Measurements from ENCODE around the gene RPS8. TPM values are rescaled to one million over a fixed set of nuclear protein-coding genes. Genes with fewer than 3 reads are reported as not detected.
A peak's percentile ranks its signal among the peaks of the same experiment; 100 is the strongest.

Gene RPS8
- total RNA-seq, 1 donor from 2014 or later, result 2,620 TPM

- Mint-ChIP-seq H3K27me3 (no peaks in the 10 kb centered on the region), H3K9me3 (no peaks in the 10 kb centered on the region), H3K4me3 (peak overlapping the region; percentile 20), H3K36me3 (peaks cover 19% of the 10 kb centered on the region), H3K27ac (peak overlapping the region; percentile 62), H3K4me1 (ENCODE audit: unreplicated experiment) (peaks cover 29% of the 10 kb centered on the region)
- no peak for TF ChIP-seq CTCF (conservative IDR thresholded peaks at IDR 0.05)
- no peak for DNase-seq (ENCODE audit: extremely low spot score, unreplicated experiment)
Observed at GRCh38 chr1:44805311-44806024, 30.1 kb downstream of the RPS8 start.

- no peak for DNase-seq (ENCODE audit: extremely low spot score, unreplicated experiment)
- Mint-ChIP-seq H3K27ac (no peak overlapping the region), H3K36me3 (peaks cover 19% of the 10 kb centered on the region), H3K27me3 (no peaks in the 10 kb centered on the region), H3K4me3 (no peak overlapping the region), H3K9me3 (no peaks in the 10 kb centered on the region), H3K4me1 (ENCODE audit: unreplicated experiment) (peaks cover 35% of the 10 kb centered on the region)
- no peak for TF ChIP-seq CTCF (conservative IDR thresholded peaks at IDR 0.05)
Observed at GRCh38 chr1:44806025-44806703, 30.8 kb downstream of the RPS8 start.

GRCh38 chr1:44806704-44807363 lies 31.5 kb downstream of the RPS8 start, which contains the start of gene DYNLT4:
TSS of gene DYNLT4 (minus strand) at chr1:44807351. CDS start at chr1:44806668, 683 bp downstream.
- Mint-ChIP-seq H3K9me3 (no peaks in the 10 kb centered on the region), H3K36me3 (peaks cover 17% of the 10 kb centered on the region), H3K4me3 (peak within 1 kb of the TSS; percentile 75), H3K27ac (peak within 1 kb of the TSS; percentile 100), H3K27me3 (no peaks in the 10 kb centered on the region), H3K4me1 (ENCODE audit: unreplicated experiment) (peaks cover 40% of the 10 kb centered on the region)
- no peak for DNase-seq (ENCODE audit: extremely low spot score, unreplicated experiment)
- TF ChIP-seq CTCF (conservative IDR thresholded peaks at IDR 0.05), result no peak

- H3K9me3 Mint-ChIP-seq, result no peaks in the 10 kb centered on the region
- H3K36me3 Mint-ChIP-seq, result peaks cover 12% of the 10 kb centered on the region
- H3K4me3 Mint-ChIP-seq, result peak overlapping the region; percentile 75
- no peak for TF ChIP-seq CTCF (conservative IDR thresholded peaks at IDR 0.05)
- H3K27ac Mint-ChIP-seq, result peak overlapping the region; percentile 100
- H3K27me3 Mint-ChIP-seq, result no peaks in the 10 kb centered on the region
- DNase-seq (ENCODE audit: extremely low spot score, unreplicated experiment), result no peak
- peaks cover 39% of the 10 kb centered on the region for H3K4me1 Mint-ChIP-seq (ENCODE audit: unreplicated experiment)
Observed at GRCh38 chr1:44807364-44808062, 32.2 kb downstream of the RPS8 start.
